ENCODE results near the gene SUPT16H.

DNA sequence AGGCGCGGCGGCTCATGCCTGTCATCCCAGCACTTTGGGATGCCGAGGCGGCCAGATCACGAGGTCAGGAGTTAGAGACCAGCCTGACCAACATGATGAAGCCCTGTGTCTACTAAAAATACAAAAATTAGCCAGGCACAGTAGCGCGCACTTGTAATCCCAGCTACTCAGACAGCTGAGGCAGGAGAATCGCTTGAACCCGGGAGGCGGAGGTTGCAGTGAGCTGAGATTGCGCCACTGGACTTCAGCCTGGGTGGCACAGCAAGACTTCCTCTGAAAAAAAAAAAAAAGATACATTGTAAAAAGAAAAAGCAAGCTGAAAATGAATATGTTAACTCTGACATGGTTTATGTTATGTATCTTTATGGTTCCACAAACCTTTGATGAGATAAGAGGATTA lies 70.3 kb downstream of the SUPT16H start:
- TF ChIP-seq TEAD4 (IDR thresholded peaks at IDR 0.05; ENCODE audit: low read depth, low read length) (no peak), CTCF (IDR thresholded peaks at IDR 0.05; ENCODE audit: control extremely low read depth in 1 of 3, insufficient read depth in 1 of 3, low read depth in 1 of 3, low read length in 3 of 3) (no peak), POLR2A (IDR thresholded peaks at IDR 0.05; ENCODE audit: control extremely low read depth in 1 of 2, low read depth in 2 of 2, low read length in 2 of 2) (no peak)
